Raji (cell line): ENCODE measurements around the gene NR3C2.

ENCODE experiments used
- POLR2A ChIP-seq: IDR thresholded peaks from 2 replicates; pipeline ENCODE4 v1.6.1; 2011; ENCODE audit warnings: low read depth, low read length, control low read depth; ENCODE audit not compliant: insufficient read depth

NR3C2 gene

DNA sequence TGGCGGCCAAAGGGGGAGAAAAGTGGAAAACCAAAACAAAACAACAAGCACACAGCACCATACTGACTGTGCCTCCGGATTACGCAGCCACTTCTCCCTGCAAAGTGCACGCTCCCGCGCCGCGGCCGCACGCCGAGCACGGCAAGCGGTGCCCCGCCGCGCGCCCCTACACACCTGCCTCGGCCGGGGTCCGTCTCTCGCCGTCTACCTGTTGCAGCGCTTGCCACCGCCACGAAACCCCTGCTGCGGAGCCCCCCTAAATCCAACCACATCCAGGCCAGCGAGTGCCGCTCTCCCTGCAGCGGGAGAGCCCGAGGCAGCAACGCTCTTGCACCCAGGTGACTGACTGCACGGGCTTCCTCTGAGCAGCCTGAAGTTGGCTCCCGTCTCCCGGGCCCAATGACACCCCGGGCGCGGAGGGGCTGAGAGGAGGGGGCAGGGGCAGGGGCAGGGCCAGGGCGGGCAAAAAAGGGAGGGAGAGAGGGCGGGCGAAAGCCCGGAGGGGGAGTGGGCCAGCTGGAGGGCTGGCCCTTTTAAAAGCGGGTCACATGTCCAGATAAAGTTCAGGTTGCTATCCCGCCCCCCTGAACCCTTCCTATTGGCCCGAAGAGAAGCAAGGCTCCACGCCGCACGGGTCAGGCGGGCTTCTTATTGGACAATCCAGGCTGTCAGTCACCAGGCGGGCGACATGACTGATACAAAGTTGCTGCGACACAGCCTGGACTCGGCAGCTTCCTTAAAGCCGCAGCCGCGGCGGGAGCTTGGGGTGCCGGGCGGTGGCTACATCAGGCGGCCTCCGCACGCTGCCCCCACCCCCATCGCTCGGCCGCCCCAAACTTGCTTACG lies at the start of gene NR3C2:
Gene NR3C2, minus strand, starts transcription at position 429 of the 846 bp plus-strand sequence.
- TF ChIP-seq POLR2A: peak; percentile 99

DNA sequence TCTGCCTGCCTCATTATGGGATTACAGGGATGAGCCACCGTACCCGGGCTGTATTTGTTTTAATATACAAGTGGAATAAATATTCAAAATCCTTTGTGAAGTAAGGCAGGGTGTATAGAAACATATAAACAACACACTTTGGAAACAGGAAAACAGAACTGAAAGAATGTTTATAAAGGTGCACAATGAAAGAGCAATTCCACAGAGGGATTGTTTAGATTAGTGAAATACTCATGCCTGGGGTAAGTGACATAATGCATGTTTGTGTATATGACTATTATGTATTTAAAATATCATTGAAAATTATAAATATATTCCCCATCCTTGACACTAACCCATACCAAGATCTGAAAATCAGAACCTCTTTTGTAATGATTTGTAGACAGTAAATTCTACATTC lies 45.0 kb upstream of the NR3C2 start:
- TF ChIP-seq POLR2A: no peak

DNA sequence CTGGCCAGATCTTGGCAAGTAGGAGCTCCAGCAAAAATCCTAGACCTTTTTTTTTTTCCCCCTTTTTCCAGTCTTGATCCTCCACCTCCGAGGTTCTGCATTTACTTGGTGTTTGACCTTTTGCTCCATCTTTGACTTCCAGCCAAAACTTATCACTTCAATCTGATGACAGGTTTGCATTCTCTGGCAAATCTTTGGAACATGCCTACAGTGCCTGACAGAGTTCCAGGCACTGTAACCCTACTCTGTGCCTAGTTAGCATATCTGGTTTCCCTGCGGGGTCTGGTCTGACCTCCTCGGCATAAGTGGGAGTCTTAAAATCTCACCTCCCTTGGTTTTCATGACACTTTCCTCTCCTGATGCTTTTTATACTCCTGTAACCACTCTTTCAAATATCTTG lies 39.4 kb upstream of the NR3C2 start:
- no peak for TF ChIP-seq POLR2A

DNA sequence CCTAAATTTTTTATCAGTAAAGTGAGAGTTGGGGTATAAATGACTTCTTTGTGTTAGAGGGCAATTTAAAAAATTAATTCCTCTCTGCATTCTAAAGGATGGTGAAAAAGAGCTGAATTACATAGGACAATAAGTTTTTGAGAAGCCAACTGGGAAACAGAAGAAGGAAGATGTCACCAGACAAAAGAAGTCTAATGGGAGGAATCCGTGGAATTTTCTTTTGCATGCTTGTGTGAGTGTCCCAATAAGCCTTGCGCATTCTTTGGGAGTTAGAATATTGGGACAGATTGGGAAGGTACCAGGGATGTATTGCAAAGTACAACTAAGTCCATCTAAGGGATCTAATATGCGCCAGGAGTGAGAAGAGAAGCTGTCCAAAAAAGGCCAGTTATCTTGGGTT lies 35.1 kb upstream of the NR3C2 start:
- TF ChIP-seq POLR2A: no peak

DNA sequence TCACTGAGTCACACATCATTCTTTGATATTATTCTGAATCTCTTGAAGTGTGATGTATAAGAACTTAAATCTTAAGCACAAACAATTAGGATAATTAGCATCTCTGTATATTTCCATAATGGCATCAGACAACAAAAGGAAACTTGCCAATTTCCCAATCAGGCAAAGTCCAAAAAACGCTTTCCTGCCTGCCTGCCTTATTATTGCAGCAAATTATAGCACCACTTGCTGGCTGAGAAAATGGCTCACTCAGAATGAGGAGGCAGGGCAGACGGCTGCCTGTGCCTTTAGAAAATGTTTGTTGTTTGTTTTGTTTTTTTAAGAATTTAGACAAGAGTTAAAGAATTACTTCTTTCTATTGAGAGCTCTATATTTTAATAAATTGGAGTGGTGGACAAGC lies 27.7 kb upstream of the NR3C2 start:
- TF ChIP-seq POLR2A: no peak

DNA sequence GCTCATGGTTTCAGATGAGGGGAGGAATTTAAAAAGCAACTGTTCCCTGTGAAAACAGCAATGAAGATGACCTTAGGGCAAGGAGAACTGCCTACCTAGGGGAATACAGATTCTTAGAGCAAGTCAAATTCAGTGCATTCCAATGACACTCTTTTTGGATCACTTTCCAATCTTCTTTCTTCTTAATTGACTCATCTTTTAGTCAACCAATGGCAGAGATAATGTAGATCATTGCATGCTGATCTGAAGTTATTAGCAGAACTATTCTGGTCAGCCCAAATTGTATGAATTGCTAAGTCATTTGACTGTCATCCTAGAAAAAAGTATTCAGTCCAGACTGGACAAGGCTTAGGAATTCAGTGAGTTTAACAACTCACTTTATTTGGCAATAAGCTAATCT lies 12.6 kb upstream of the NR3C2 start:
- no peak for TF ChIP-seq POLR2A

DNA sequence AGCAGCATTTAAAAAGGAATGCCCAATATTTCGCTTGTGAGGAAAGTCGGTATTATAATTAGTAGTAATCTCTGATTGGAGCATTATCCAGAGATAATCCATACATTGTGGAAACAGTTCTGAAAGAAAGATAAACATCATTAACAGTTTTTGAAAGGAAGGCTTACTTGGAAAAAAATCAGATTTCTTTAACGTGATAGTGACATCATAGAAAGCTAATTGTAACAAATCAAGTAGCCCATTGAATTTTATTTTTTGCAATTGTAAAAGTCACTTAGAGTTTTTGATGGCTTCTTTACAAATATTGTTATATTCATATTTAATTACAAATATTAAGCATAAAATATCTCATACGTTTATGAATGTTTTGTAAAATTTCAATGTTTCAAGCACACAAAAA lies 11.6 kb upstream of the NR3C2 start:
- no peak for TF ChIP-seq POLR2A

DNA sequence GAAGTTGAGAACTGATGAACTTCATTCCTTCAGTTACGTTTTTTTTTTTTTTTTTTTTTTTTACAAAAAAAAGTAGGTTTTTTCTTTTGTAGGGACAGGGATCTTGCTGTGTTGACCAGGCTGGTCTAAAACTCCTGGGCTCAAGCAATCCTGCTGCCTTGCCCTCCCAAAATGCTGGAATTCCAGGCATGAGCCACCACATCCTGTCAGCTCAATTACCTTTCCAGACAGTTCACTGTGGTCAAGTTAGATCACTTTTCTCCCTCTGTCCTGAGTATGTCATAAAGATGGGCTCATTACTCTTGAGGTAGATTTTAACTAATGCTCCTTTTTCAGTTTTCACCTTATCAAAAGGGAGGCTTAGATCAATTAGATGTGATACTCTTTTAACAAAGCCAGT lies 10.8 kb upstream of the NR3C2 start:
- no peak for TF ChIP-seq POLR2A

DNA sequence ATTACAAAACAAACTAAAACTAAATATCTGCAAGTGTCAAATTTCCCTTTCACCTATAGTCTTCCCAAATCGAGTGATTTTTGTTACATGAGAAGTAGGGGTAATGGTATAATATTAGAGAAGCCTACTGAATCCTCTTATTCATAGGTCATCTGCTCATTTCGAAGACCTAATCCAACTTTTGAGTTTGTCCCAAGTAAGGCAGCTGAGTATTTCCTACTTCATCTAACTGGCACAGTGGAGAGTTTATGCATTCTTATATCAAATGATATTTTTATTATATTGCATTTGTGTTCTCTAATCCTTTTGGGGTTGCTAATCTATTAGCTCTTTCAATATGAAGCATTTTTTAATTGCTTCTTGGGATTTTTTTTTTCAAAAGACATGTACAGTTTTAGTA lies 7.7 kb upstream of the NR3C2 start:
- no peak for TF ChIP-seq POLR2A

DNA sequence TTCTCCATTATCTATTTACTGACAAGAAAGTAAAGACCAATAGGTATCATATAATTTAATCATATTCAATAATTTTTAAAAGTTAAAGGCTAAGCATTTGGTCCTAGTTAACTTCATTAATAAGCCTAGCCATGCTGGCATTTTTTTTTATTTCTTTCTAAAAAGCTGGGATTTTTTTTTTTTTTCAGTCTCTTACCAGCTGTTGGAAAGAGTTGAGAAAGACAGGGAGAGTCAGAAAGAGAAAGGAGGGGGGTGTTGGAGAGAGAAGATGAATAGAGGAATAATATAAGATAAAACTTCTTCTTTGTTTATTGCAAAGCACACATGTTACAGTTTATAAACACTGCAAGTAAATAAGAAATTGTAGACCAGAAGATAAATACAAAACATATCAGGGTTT lies 5.9 kb upstream of the NR3C2 start:
- no peak for TF ChIP-seq POLR2A

DNA sequence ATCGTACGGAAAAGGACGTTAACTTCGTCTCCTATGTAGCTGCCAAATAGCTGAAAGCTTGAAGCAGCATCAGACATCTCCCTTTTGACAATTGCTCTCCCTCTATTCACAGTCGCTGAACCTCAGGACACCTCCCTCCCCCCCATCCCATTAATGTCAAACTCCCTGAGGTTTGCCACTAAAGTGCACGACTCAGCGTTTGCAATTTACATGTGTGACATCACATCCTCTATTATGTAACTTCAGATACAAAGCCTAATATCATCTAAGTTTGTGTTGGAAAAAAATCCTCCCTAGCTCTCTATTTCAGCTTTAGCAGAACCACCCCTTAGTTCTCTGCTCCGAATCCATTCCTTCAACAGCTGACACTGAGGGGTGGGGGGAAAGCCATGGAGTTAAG lies 5.5 kb upstream of the NR3C2 start:
- no peak for TF ChIP-seq POLR2A

DNA sequence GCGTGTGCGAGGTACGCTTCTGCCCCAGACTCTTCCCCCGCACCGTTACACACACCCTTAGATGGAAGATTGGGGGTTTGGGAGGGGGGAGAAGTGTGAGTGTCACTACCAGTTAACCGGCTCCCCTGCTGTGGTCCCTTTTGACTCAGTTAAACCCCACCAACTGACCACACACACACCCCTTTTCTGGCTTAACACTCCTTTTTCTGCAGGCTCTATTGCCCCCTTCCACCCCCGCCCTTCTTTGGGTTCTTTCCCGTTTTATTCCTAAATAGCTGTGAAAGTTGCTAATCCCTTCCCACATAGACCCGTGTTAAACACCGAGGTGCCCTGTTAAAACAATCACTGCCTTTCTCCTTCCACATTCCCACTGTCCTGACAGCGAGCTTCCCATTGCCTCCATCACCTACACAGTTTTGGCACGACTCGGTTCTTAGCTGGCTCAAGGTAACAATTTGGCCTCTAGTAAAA lies 3.7 kb upstream of the NR3C2 start:
- no peak; the same call in 1 of the 2 replicates for TF ChIP-seq POLR2A

DNA sequence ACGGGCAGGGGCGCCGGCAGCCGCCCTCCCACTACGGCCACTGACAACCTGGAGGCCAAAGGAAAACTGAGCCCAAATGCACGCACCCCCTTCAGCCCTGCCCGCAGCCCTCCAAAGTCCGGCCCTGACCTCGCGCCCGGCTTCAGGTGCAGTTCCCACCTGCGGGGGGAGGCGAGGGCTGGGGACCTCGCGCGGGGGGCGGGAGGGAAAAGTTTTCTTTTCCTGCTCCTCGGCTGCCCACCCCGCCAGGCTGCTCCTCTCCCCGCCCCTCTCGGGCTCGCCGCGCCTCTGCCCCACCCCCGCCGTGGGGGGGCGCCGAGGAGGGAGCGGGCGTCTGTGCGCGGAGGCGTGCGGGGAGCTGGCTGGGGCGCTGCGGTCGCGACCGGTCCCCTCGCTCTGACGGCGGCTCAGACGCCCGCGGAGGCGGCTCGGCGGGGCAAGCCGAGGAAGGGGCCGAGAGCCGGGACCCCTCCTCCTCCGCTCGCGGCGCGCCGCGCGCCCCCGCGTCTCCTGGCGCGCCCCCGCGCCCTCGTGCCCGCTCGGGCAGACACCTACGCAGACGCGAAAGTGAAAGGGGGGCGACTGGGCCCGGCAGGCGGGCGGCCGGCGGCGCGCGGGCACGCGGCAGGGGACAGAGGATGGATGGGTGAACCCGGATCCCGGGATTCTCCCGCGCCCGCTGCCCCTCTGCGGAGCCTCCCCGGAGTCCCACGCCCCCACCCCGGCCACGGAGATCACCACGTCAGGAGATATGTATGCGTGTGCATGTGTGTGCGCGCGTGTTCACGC lies 3.1 kb upstream of the NR3C2 start:
- TF ChIP-seq POLR2A: peak; percentile 38

DNA sequence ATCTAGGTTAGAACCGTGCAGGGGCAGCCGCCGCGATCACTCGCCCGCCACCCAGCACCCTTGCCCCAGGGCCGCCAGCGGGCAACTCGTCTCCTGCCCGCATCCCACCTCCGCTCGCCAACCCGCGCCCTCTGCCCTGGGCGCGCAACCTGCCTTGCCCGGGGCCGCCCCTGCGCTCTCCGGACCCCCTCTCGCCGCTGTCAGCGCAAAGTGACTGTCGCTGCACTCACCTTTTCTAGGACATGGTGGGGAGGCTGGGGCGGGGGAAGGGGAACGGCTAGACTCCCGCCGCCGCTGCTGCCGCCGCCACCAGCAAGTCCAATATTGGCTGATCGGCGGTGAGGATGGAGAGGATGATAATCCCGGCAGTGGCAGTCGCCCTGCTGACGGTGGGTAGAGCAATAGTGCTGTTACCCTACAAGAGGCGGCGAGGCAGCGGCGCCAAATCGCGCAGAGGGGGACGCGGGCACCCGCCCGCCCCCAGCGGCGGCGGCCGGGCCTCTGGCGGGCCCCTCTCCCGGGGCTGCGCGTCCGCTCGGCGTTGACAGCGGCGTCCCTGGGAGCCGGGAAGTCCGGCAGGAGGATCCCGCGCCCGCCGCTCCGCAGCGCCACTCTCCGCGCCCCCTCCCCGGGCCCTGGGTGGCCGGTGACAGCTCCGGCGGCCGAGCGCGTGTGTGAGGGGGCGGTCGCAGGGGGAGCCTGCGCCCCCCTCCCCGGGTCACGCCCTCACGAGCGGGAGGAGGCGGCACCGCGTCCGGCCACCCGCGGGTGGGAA lies 2.3 kb upstream of the NR3C2 start:
- no peak for TF ChIP-seq POLR2A
